CD4-positive, alpha-beta memory T cell (primary cell): ENCODE measurements around the gene AGPAT4. TPM values are rescaled to one million over a fixed set of nuclear protein-coding genes. Genes with fewer than 3 reads are reported as not detected.
"Not testable (repeated sequence)": the region's sequence is repeated elsewhere in the genome, so short reads cannot be mapped to it uniquely, and the experiment has no call there.

ENCODE experiments used
- CTCF ChIA-PET: fragments of 350-600 bp; sonication (Branson Sonifier 250); formaldehyde crosslinking; loops from one replicate; lab custom pipeline; 2021; ENCODE audit warnings: inconsistent platforms; ENCODE audit not compliant: partially characterized antibody; lab: Charles Lee
- POLR2A ChIA-PET: fragments of 350-600 bp; sonication (Branson Sonifier 250); formaldehyde crosslinking; loops from one replicate; lab custom pipeline; 2021; ENCODE audit not compliant: partially characterized antibody; lab: Charles Lee
- DNase-seq, 5 donors: peaks; one replicate each; pipeline versions ENCODE4 v3.0.0 to v3.0.0-alpha.2; 2020 to 2022; ENCODE audit warnings: mixed read lengths in 1 of 5
- H3K27ac ChIP-seq: one replicate; pipeline ENCODE4 v1.7.0; 2013; ENCODE audit warnings: low read depth, low read length
- H3K27me3 ChIP-seq: 2 replicates; pipeline ENCODE4 v1.7.0; 2013; ENCODE audit warnings: mild to moderate bottlenecking, low read length, moderate library complexity; ENCODE audit not compliant: insufficient read depth
- H3K36me3 ChIP-seq: 2 replicates; pipeline ENCODE4 v1.7.0; 2013; ENCODE audit warnings: mild to moderate bottlenecking, low read length, moderate library complexity; ENCODE audit not compliant: insufficient read depth
- H3K4me1 ChIP-seq: 2 replicates; pipeline ENCODE4 v1.7.0; 2013; ENCODE audit warnings: mild to moderate bottlenecking, low read length, moderate library complexity; ENCODE audit not compliant: insufficient read depth
- H3K4me3 ChIP-seq, 2 donors: one replicate each; pipeline ENCODE4 v1.7.0; 2013; ENCODE audit warnings: low read length in 2 of 2, mild to moderate bottlenecking in 1 of 2
- H3K9me3 ChIP-seq, 2 donors: one replicate each; pipeline ENCODE4 v1.7.0; 2013; ENCODE audit warnings: low read length in 2 of 2, control low read depth in 1 of 2; ENCODE audit not compliant: control insufficient read depth in 1 of 2
- H3K27ac Mint-ChIP-seq, 7 donors: one replicate each; pipeline ENCODE4 v1.8.0; 2020 to 2021; ENCODE audit warnings: mixed read lengths in 7 of 7, mild to moderate bottlenecking in 6 of 7, inconsistent platforms in 3 of 7, moderate library complexity in 3 of 7
- H3K27me3 Mint-ChIP-seq, 2 donors: one replicate each; pipeline ENCODE4 v1.8.0; 2020 to 2021; ENCODE audit warnings: mixed read lengths in 2 of 2
- H3K36me3 Mint-ChIP-seq, 2 donors: one replicate each; pipeline ENCODE4 v1.8.0; 2020 to 2021; ENCODE audit warnings: mixed read lengths in 2 of 2, inconsistent platforms in 1 of 2, mild to moderate bottlenecking in 1 of 2
- H3K4me1 Mint-ChIP-seq, 4 donors: one replicate each; pipeline ENCODE4 v1.8.0; 2020 to 2021; ENCODE audit warnings: mixed read lengths in 4 of 4, mild to moderate bottlenecking in 1 of 4
- H3K4me3 Mint-ChIP-seq, 8 donors: one replicate each; pipeline ENCODE4 v1.8.0; 2020 to 2021; ENCODE audit warnings: mixed read lengths in 8 of 8, mild to moderate bottlenecking in 7 of 8, moderate library complexity in 6 of 8, inconsistent platforms in 3 of 8
- H3K9me3 Mint-ChIP-seq, 8 donors: one replicate each; pipeline ENCODE4 v1.8.0; 2020 to 2021; ENCODE audit warnings: mixed read lengths in 8 of 8, mild to moderate bottlenecking in 5 of 8, inconsistent platforms in 3 of 8, moderate library complexity in 1 of 8
- intact Hi-C: fragments of 100-400 bp; cut with micrococcal nuclease; formaldehyde crosslinking; loops from one replicate; pipeline ENCODE4 v1.15.1; 2023
- polyA plus RNA-seq, 2 donors: library from polyadenylated mRNA; unstranded; fragments of 300-500 nt; fragmentation: Illumina TruSeq; gene quantifications; one replicate each; pipeline ENCODE4 v1.2.3, GENCODE V29; 2021
- total RNA-seq, 2 experiments: library from RNA; stranded (reverse); gene quantifications; one replicate each; pipeline ENCODE4 v1.2.3, GENCODE V29; 2021

The AGPAT4 gene
- total RNA-seq (1 to 10 TPM; 3.6 to 4.3 TPM), polyA plus RNA-seq (1 to 10 TPM; 3.9 to 6.9 TPM)

DNA sequence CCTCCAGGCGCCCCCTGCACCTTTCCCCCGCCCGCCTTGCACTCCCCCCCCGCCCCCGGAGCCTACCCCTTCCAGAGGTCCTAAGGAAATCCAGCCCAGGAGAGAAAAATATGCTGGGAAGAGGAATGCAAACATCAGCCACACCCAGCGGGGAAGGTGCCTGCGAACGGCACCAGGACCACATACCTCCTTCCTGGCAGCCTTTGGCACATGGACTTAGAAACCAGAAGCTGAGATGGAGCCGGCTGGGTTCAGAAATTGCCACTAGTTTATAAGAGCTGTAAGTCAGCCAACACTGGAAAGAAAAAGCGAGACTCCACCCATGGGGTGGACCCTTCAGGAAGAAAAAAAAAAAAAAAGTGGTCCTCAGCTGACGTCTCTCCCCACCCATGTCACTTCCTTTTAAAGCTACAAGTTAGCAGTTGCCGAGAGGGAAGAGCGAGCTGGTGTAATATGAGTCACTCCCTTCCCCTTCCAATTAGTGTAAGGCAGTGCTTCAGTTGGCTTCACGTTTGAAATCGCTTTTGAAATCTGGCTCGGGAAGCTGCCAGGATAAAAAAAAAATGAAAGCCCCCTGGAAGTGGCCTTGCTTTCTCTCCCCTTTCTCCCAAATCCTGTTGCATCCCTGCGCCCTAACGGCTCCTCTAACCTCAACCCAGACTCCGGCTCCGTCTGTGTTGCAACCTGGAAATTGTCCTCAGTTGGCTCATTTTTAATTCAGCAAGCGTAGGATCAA is at the start of gene AGPAT4:
Gene AGPAT4 (minus strand): TSS at position 310 of the 736 bp plus-strand sequence. CDS start 41,848 bp downstream, outside the sequence.
- peak within 1 kb of the TSS; percentile 46 to 64 for H3K4me3 ChIP-seq
- H3K4me1 Mint-ChIP-seq: peaks cover 16 to 33% (median 27%) of the 10 kb centered on the region in 4 donors
- POLR2A ChIA-PET: interaction anchor here (0.6 to 2.3 kb wide), 10 partner anchors 13 to 281 kb away, joined by 3 to 15 read pairs (median 5); partner anchors contain the start of gene MAP3K4

DNA sequence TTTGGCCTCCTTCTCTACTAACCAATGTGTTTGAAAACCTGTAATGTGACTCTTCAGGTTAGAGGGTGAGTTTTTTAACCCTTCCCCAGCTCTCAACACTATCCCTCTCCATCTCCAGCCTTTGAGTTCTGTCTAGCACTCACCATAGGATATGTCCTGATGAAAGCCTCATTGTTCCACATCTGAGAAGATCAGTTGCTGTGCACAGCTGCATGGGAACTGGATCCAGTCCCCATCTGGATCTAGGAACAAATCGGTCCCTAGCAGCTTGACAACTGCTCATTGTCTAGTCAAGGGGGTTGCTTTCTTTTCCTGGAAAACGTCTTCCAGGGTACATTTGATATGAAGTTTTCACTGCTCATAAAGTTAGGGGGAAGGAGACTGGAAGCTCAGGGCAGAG is 45.4 kb upstream of the AGPAT4 start:
- H3K36me3 Mint-ChIP-seq: no peaks in the 10 kb centered on the region
- no peak overlapping the region for H3K4me3 ChIP-seq
- no peak overlapping the region for H3K4me3 Mint-ChIP-seq
- H3K4me1 Mint-ChIP-seq: no peaks in the 10 kb centered on the region
- H3K27me3 ChIP-seq: no peaks in the 10 kb centered on the region
- ChIA-PET CTCF (interaction anchor here (1.3 kb wide), 1 partner anchor 52 kb away, joined by 3 read pairs; no protein-coding TSS in a partner anchor), POLR2A (no interaction called here)
- no peak overlapping the region for H3K27ac Mint-ChIP-seq
- H3K9me3 Mint-ChIP-seq: peaks cover 0 to 7% (median 3%) of the 10 kb centered on the region in 8 donors
- DNase-seq: no peak
- H3K9me3 ChIP-seq: no peaks in the 10 kb centered on the region
- intact Hi-C loops: no loop called here
- no peaks in the 10 kb centered on the region for H3K36me3 ChIP-seq
- peaks cover 3 to 5% of the 10 kb centered on the region in 2 donors for H3K27me3 Mint-ChIP-seq
- no peaks in the 10 kb centered on the region for H3K4me1 ChIP-seq
- H3K27ac ChIP-seq: no peak overlapping the region

More for the DNA sequence above, at the start of gene AGPAT4:
- peaks cover 24% of the 10 kb centered on the region for H3K4me1 ChIP-seq
- H3K27me3 Mint-ChIP-seq: peaks cover 0 to 3% of the 10 kb centered on the region in 2 donors
- H3K36me3 ChIP-seq: no peaks in the 10 kb centered on the region
- DNase-seq: peak; percentile 82 to 90 (median 87)
- CTCF ChIA-PET: interaction anchor here (0.6 to 1.5 kb wide), 4 partner anchors 97 to 1574 kb away, joined by 3 to 4 read pairs (median 3); no protein-coding TSS in a partner anchor
- H3K9me3 Mint-ChIP-seq: no peaks in the 10 kb centered on the region
- intact Hi-C loops: loop anchor here (1.0 kb wide), 2 partner anchors 198 to 282 kb away; no protein-coding TSS in a partner anchor
- peaks cover 8 to 10% of the 10 kb centered on the region in 2 donors for H3K36me3 Mint-ChIP-seq
- peak within 1 kb of the TSS; percentile 91 to 97 (median 94) for H3K4me3 Mint-ChIP-seq
- H3K27me3 ChIP-seq: no peaks in the 10 kb centered on the region
- H3K27ac ChIP-seq: peak within 1 kb of the TSS; percentile 63
- no peaks in the 10 kb centered on the region for H3K9me3 ChIP-seq
- H3K27ac Mint-ChIP-seq: peak within 1 kb of the TSS; percentile 95 to 99 (median 98)

DNA sequence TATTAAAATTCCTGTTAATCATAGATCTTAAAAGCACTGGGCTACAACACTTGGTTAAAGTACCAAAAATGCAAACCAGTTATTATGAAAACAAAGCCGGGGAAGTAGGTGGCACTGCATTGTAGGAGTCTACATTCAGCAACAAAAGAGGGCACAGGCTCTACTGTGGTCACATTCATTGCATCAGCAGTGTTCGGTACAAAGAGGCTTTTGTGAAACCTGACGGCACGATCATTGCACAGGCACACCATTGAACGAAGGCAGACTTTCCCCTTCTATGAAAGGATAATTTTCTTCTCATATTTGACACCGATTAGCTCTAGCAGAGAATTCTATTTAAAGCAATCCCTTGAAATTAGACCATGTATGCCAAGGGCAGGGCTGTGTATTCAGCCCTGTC is 44.6 kb upstream of the AGPAT4 start:
- Mint-ChIP-seq H3K36me3 (no peaks in the 10 kb centered on the region), H3K4me3 (no peak overlapping the region), H3K27me3 (peaks cover 3 to 7% of the 10 kb centered on the region in 2 donors), H3K9me3 (peaks cover 0 to 7% (median 3%) of the 10 kb centered on the region in 8 donors), H3K27ac (no peak overlapping the region), H3K4me1 (no peaks in the 10 kb centered on the region)
- Histone ChIP-seq H3K4me3 (no peak overlapping the region), H3K9me3 (no peaks in the 10 kb centered on the region), H3K27me3 (no peaks in the 10 kb centered on the region), H3K36me3 (no peaks in the 10 kb centered on the region), H3K27ac (no peak overlapping the region), H3K4me1 (no peaks in the 10 kb centered on the region)
- DNase-seq: no peak
- ChIA-PET POLR2A (no interaction called here), CTCF (interaction anchor here (1.3 kb wide), 1 partner anchor 52 kb away, joined by 3 read pairs; no protein-coding TSS in a partner anchor)
- intact Hi-C loops: no loop called here

- Histone ChIP-seq H3K9me3 (no peaks in the 10 kb centered on the region), H3K36me3 (no peaks in the 10 kb centered on the region), H3K27me3 (no peaks in the 10 kb centered on the region), H3K4me3 (no peak overlapping the region), H3K4me1 (no peaks in the 10 kb centered on the region), H3K27ac (no peak overlapping the region)
- intact Hi-C loops: no loop called here
- Mint-ChIP-seq H3K4me3 (no peak overlapping the region), H3K4me1 (no peaks in the 10 kb centered on the region), H3K27ac (no peak overlapping the region), H3K9me3 (peaks cover 0 to 7% (median under 1%) of the 10 kb centered on the region in 8 donors), H3K36me3 (no peaks in the 10 kb centered on the region), H3K27me3 (peaks cover 3 to 4% of the 10 kb centered on the region in 2 donors)
- DNase-seq: no peak
- CTCF ChIA-PET: interaction anchor here (0.9 kb wide), 1 partner anchor 54 kb away, joined by 3 read pairs; no protein-coding TSS in a partner anchor
- POLR2A ChIA-PET: no interaction called here
Observed at GRCh38 chr6:161316531-161316930, 42.7 kb upstream of the AGPAT4 start.

DNA sequence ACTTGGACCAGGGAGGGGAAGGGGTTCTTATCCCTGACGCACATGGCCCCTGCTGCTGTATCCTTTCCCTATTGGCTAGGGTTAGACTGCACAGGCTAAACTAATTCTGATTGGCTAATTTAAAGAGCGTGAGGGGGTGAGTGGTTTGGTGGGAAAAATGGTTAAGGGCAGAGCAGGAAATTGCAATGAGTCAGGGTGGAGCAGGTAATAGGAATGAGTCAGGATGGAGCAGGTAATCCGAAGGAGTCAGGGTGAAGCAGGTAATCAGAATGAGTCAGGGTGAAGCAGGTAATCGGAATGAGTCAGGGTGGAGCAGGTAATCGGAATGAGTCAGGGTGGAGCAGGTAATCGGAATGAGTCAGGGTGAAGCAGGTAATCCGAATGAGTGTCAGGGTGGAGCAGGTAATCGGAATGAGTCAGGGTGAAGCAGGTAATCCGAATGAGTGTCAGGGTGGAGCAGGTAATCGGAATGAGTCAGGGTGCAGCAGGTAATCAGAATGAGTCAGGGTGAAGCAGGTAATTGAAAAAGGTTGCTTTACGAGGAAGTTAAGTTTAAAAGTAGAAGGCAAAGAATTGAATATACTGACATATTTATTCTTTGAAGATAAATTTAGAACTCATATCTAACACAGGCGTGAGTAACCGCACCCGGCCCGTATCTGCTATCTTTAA is 41.5 kb upstream of the AGPAT4 start:
- POLR2A ChIA-PET, DNase-seq, H3K27ac ChIP-seq, H3K36me3 Mint-ChIP-seq, CTCF ChIA-PET, H3K9me3 ChIP-seq, H3K4me3 ChIP-seq, H3K4me1 ChIP-seq, H3K27me3 ChIP-seq, H3K27ac Mint-ChIP-seq, H3K4me1 Mint-ChIP-seq, intact Hi-C loops, H3K27me3 Mint-ChIP-seq, H3K4me3 Mint-ChIP-seq, H3K9me3 Mint-ChIP-seq, H3K36me3 ChIP-seq: not testable (repeated sequence)

GRCh38 chr6:161314541-161315245 is 40.8 kb upstream of the AGPAT4 start:
- H3K36me3 Mint-ChIP-seq, H3K27ac Mint-ChIP-seq, H3K4me1 Mint-ChIP-seq, H3K27me3 ChIP-seq, H3K27me3 Mint-ChIP-seq, H3K4me1 ChIP-seq, CTCF ChIA-PET, H3K36me3 ChIP-seq, POLR2A ChIA-PET, DNase-seq, H3K27ac ChIP-seq, H3K4me3 Mint-ChIP-seq, intact Hi-C loops, H3K9me3 Mint-ChIP-seq, H3K9me3 ChIP-seq, H3K4me3 ChIP-seq: not testable (repeated sequence)
